A673 (cell line): ENCODE measurements around the gene COG1. TPM values are rescaled to one million over a fixed set of nuclear protein-coding genes. Genes with fewer than 3 reads are reported as not detected.
A peak's percentile ranks its signal among the peaks of the same experiment; 100 is the strongest.

Experiments
- BruUV-seq: library from RNA; stranded (reverse); fragments of 400-500 nt; replicated peaks from 2 replicates; lab custom pipeline; 2021; lab: Mats Ljungman, UMichigan
- CTCF ChIA-PET: fragments of 300-600 bp; sonication (Branson Sonifier 250); formaldehyde crosslinking; loops from one replicate; lab custom pipeline; 2022; ENCODE audit warnings: antibody characterized with exemption; lab: Charles Lee
- POLR2A ChIA-PET: fragments of 300-600 bp; sonication (Branson Sonifier 250); formaldehyde crosslinking; loops from one replicate; lab custom pipeline; 2022; ENCODE audit warnings: antibody characterized with exemption; ENCODE audit not compliant: low non-redundant PET; lab: Charles Lee
- DNase-seq: peaks from one replicate; pipeline ENCODE4 v3.0.0-alpha.2; 2015; ENCODE audit warnings: low spot score
- H3K27ac ChIP-seq: fragments of 200-600 bp; sonication (generic); 2 replicates; pipeline ENCODE4 v1.5.1; 2016; ENCODE audit warnings: mixed run types, low read depth, mild to moderate bottlenecking, mixed read lengths, antibody characterized with exemption, low read length; ENCODE audit not compliant: poor library complexity, severe bottlenecking
- H3K27me3 ChIP-seq: fragments of 200-600 bp; sonication (generic); replicated peaks from 2 replicates; pipeline ENCODE4 v1.6.1; 2017; ENCODE audit warnings: mixed run types, low read depth, mild to moderate bottlenecking, mixed read lengths, antibody characterized with exemption, low read length; ENCODE audit not compliant: insufficient read depth, poor library complexity
- H3K36me3 ChIP-seq: fragments of 200-600 bp; sonication (generic); 2 replicates; pipeline ENCODE4 v1.6.1; 2016; ENCODE audit warnings: mixed run types, mild to moderate bottlenecking, mixed read lengths, antibody characterized with exemption, low read length; ENCODE audit not compliant: insufficient read depth, poor library complexity, severe bottlenecking
- H3K4me1 ChIP-seq: fragments of 200-600 bp; sonication (generic); 2 replicates; pipeline ENCODE4 v1.6.1; 2017; ENCODE audit warnings: mixed run types, mild to moderate bottlenecking, mixed read lengths, antibody characterized with exemption, low read length; ENCODE audit not compliant: insufficient read depth, poor library complexity, severe bottlenecking
- H3K4me3 ChIP-seq: fragments of 200-600 bp; sonication (generic); 2 replicates; pipeline ENCODE4 v1.5.1; 2016; ENCODE audit warnings: low read depth, mixed run types, mild to moderate bottlenecking, mixed read lengths, low read length; ENCODE audit not compliant: poor library complexity, severe bottlenecking
- H3K9me3 ChIP-seq: fragments of 200-600 bp; sonication (generic); 2 replicates; pipeline ENCODE4 v1.6.1; 2016; ENCODE audit warnings: mixed run types, low read depth, mild to moderate bottlenecking, mixed read lengths, antibody characterized with exemption, low read length; ENCODE audit not compliant: poor library complexity, severe bottlenecking
- EZH2 ChIP-seq: fragments of 200-600 bp; sonication (generic); IDR thresholded peaks from 2 replicates; pipeline ENCODE4 v1.6.1; 2017; ENCODE audit warnings: borderline replicate concordance, low read depth, mild to moderate bottlenecking, mixed read lengths, antibody characterized with exemption, low read length; ENCODE audit not compliant: poor library complexity, severe bottlenecking
- intact Hi-C: fragments of 100-400 bp; cut with micrococcal nuclease; formaldehyde crosslinking; loops from one replicate; pipeline ENCODE4 v1.10.0; 2022; ENCODE audit not compliant: unreplicated experiment
- total RNA-seq: library from RNA; stranded (reverse); gene quantifications from 2 replicates; pipeline ENCODE4 v1.2.3, GENCODE V29; 2021
- TF ChIP-seq, protein P1 (sequence below): fragments of 300-800, 200-600 bp; sonication (generic); conservative IDR thresholded peaks from 2 replicates; pipeline ENCODE4 v1.5.1; 2017; ENCODE audit warnings: low read depth, mild to moderate bottlenecking, antibody characterized with exemption, low read length, moderate library complexity, mixed read lengths

Gene COG1
- total RNA-seq, 1 experiment from 2014 or later, result 32.2 TPM

DNA sequence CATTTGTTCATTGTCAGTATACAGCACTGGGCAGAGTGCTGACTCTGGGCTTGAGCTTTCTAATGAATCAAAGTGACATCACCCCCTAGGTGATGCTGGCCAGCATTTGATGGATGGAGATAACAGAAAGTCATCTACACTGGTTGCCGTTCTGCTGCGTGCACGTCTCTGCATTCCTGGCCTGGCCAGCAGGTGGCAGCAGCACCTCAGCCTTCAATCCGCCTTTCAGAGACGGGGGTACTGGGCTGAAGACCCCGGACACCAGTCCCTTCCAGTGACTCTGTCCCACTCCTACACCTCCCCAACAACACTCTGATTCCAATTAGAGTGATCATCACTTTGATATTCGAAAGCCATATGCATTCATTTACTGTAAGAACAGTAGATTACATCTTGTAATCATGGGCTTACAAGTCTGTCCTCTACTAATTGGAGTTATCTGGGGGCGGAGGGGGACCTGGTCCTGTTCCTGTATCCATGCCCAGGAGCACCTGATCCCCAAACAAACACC, 62.9 kb downstream of the COG1 start:
- Histone ChIP-seq H3K4me1 (no peaks in the 10 kb centered on the region), H3K27me3 (no peaks in the 10 kb centered on the region), H3K27ac (no peak overlapping the region), H3K9me3 (no peaks in the 10 kb centered on the region), H3K4me3 (no peak overlapping the region), H3K36me3 (no peaks in the 10 kb centered on the region)
- CTCF ChIA-PET, result interaction anchor here (0.5 to 4.1 kb wide), 4 partner anchors 59 to 947 kb away, joined by 4 to 34 read pairs (median 6); no protein-coding TSS in a partner anchor
- POLR2A ChIA-PET, result no interaction called here
- intact Hi-C loops, result loop anchor here (1.0 to 5.0 kb wide), 2 partner anchors 115 to 922 kb away; no protein-coding TSS in a partner anchor
- no TSS peak for BruUV-seq
- DNase-seq, result peak; percentile 53
- no peak for TF ChIP-seq EZH2
- TF ChIP-seq, protein P1, sequence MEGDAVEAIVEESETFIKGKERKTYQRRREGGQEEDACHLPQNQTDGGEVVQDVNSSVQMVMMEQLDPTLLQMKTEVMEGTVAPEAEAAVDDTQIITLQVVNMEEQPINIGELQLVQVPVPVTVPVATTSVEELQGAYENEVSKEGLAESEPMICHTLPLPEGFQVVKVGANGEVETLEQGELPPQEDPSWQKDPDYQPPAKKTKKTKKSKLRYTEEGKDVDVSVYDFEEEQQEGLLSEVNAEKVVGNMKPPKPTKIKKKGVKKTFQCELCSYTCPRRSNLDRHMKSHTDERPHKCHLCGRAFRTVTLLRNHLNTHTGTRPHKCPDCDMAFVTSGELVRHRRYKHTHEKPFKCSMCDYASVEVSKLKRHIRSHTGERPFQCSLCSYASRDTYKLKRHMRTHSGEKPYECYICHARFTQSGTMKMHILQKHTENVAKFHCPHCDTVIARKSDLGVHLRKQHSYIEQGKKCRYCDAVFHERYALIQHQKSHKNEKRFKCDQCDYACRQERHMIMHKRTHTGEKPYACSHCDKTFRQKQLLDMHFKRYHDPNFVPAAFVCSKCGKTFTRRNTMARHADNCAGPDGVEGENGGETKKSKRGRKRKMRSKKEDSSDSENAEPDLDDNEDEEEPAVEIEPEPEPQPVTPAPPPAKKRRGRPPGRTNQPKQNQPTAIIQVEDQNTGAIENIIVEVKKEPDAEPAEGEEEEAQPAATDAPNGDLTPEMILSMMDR, result peak; percentile 97

DNA sequence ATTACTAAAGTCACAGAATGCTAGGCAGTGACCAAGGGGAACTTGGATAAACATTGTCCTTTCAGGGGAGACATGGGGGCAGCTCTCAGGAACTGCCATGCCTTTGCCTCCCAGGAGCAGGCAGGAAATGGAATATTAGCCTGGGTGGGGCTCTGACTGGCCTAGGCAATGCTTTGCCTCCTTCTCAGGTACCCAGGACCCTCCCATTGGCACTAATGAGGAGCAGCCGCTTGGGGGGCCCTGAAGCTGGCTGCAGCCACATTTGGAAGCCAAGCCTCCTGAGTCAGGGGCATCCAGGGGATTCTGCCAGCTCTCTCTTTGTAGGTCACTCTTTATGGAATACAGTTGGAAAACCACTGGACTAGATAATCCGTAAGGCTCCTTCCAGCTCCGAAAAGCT, 63.4 kb downstream of the COG1 start:
- no peak for DNase-seq
- no peak overlapping the region for H3K27ac ChIP-seq
- no TSS peak for BruUV-seq
- no peaks in the 10 kb centered on the region for H3K4me1 ChIP-seq
- no peaks in the 10 kb centered on the region for H3K36me3 ChIP-seq
- no peaks in the 10 kb centered on the region for H3K9me3 ChIP-seq
- ChIA-PET POLR2A (no interaction called here), CTCF (interaction anchor here (0.5 to 4.1 kb wide), 2 partner anchors 104 to 113 kb away, joined by 8 to 34 read pairs; no protein-coding TSS in a partner anchor)
- no peak overlapping the region for H3K4me3 ChIP-seq
- TF ChIP-seq, protein P1, result no peak
- TF ChIP-seq EZH2, result no peak
- intact Hi-C loops, result loop anchor here (1.0 to 5.0 kb wide), 2 partner anchors 114 to 921 kb away; no protein-coding TSS in a partner anchor
- H3K27me3 ChIP-seq, result no peaks in the 10 kb centered on the region

DNA sequence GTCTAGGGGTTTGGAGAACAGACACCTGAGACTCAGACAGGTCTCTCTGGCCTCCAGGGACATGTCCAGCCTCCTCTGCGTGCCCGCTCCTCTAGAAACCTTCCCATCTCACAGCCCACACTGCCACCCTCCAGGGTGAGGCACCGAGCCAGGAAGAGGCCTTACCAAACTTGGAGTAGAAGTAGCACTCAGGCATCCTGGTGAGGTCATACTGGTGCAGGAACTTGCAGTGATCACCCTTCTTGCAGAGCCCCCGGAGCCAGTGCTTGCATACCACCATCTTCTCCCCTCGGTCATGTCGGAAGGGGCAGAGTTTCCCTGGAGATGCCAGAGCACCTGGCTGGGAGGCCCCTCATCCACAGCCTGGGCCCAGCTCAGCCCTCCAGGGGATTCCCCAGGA, 64.7 kb downstream of the COG1 start:
- Histone ChIP-seq H3K27me3 (no peaks in the 10 kb centered on the region), H3K4me1 (no peaks in the 10 kb centered on the region), H3K27ac (no peak overlapping the region), H3K36me3 (no peaks in the 10 kb centered on the region), H3K9me3 (no peaks in the 10 kb centered on the region), H3K4me3 (no peak overlapping the region)
- ChIA-PET CTCF (interaction anchor here (2.3 kb wide), 1 partner anchor 112 kb away, joined by 7 read pairs; no protein-coding TSS in a partner anchor), POLR2A (no interaction called here)
- TF ChIP-seq, protein P1, result no peak
- no peak for TF ChIP-seq EZH2
- DNase-seq, result no peak
- BruUV-seq, result no TSS peak
- intact Hi-C loops, result loop anchor here (5.0 kb wide), 1 partner anchor 920 kb away; no protein-coding TSS in a partner anchor

Other genes starting within 250 kb of the COG1 start
- 18.6 and 23.6 TPM in 2 replicates for gene SLC39A11, start 100.4 kb upstream of the COG1 start, total RNA-seq
- 0.30 and 0.35 TPM in 2 replicates for gene SSTR2, start 28.0 kb upstream of the COG1 start, total RNA-seq
- 0.24 TPM in 1 of 2 replicates, not detected in the other for gene CPSF4L, start 68.8 kb downstream of the COG1 start, total RNA-seq
- 37.5 and 40.2 TPM in 2 replicates for gene CDC42EP4, start 118.9 kb downstream of the COG1 start, total RNA-seq